ENCODE data around the gene DONSON.

DONSON gene

GRCh38 chr21:33554982-33555344, 33.5 kb downstream of the DONSON start:
- TF ChIP-seq CTCF (IDR thresholded peaks at IDR 0.05; ENCODE audit: control insufficient read depth, extremely low read depth, insufficient read depth) = no peak
- H3K4me3 ChIP-seq (ENCODE audit: low read depth, low read length) = no peak overlapping the region
- no peak for DNase-seq (ENCODE audit: low read depth)

- H3K4me3 ChIP-seq (ENCODE audit: low read depth, low read length) = no peak overlapping the region
- no peak for TF ChIP-seq CTCF (IDR thresholded peaks at IDR 0.05; ENCODE audit: control insufficient read depth, extremely low read depth, insufficient read depth)
- DNase-seq (ENCODE audit: low read depth) = no peak
These were observed 34.1 kb downstream of the DONSON start for GRCh38 chr21:33554236-33554981.

- no peak for TF ChIP-seq CTCF (IDR thresholded peaks at IDR 0.05; ENCODE audit: control insufficient read depth, extremely low read depth, insufficient read depth)
- H3K4me3 ChIP-seq (ENCODE audit: low read depth, low read length) = no peak overlapping the region
- no peak for DNase-seq (ENCODE audit: low read depth)
These were observed 35.4 kb downstream of the DONSON start for GRCh38 chr21:33552999-33553598.

GRCh38 chr21:33552093-33552998, 36.1 kb downstream of the DONSON start:
- no peak for TF ChIP-seq CTCF (IDR thresholded peaks at IDR 0.05; ENCODE audit: control insufficient read depth, extremely low read depth, insufficient read depth)
- no peak for DNase-seq (ENCODE audit: low read depth)
- no peak overlapping the region for H3K4me3 ChIP-seq (ENCODE audit: low read depth, low read length)

GRCh38 chr21:33551664-33552063, 36.8 kb downstream of the DONSON start:
- no peak for TF ChIP-seq CTCF (IDR thresholded peaks at IDR 0.05; ENCODE audit: control insufficient read depth, extremely low read depth, insufficient read depth)
- DNase-seq (ENCODE audit: low read depth) = no peak
- H3K4me3 ChIP-seq (ENCODE audit: low read depth, low read length) = no peak overlapping the region

- no peak for DNase-seq (ENCODE audit: low read depth)
- no peak overlapping the region for H3K4me3 ChIP-seq (ENCODE audit: low read depth, low read length)
- no peak for TF ChIP-seq CTCF (IDR thresholded peaks at IDR 0.05; ENCODE audit: control insufficient read depth, extremely low read depth, insufficient read depth)
These were observed 37.5 kb downstream of the DONSON start for GRCh38 chr21:33550772-33551660.
